ENCODE data around the gene IFNGR1.
"Not testable (repeated sequence)": the region's sequence is repeated elsewhere in the genome, so short reads cannot be mapped to it uniquely, and the experiment has no call there.

The IFNGR1 gene

GRCh38 chr6:137261361-137261760, 42.2 kb upstream of the IFNGR1 start:
- TF ChIP-seq CTCF (conservative IDR thresholded peaks at IDR 0.05; ENCODE audit: low read depth, low read length), result no peak
- no peak for DNase-seq (ENCODE audit: low read depth)
- H3K4me3 ChIP-seq (ENCODE audit: low read length), result no peak overlapping the region

- no peak for DNase-seq (ENCODE audit: low read depth)
- TF ChIP-seq CTCF (conservative IDR thresholded peaks at IDR 0.05; ENCODE audit: low read depth, low read length), result no peak
- H3K4me3 ChIP-seq (ENCODE audit: low read length), result no peak overlapping the region
Measured at GRCh38 chr6:137260217-137260616, 41.0 kb upstream of the IFNGR1 start.

- no peak for TF ChIP-seq CTCF (conservative IDR thresholded peaks at IDR 0.05; ENCODE audit: low read depth, low read length)
- no peak for DNase-seq (ENCODE audit: low read depth)
- H3K4me3 ChIP-seq (ENCODE audit: low read length), result no peak overlapping the region
Measured at GRCh38 chr6:137259349-137259748, 40.2 kb upstream of the IFNGR1 start.

GRCh38 chr6:137258170-137258569, 39.0 kb upstream of the IFNGR1 start:
- no peak for DNase-seq (ENCODE audit: low read depth)
- TF ChIP-seq CTCF (conservative IDR thresholded peaks at IDR 0.05; ENCODE audit: low read depth, low read length), result no peak
- no peak overlapping the region for H3K4me3 ChIP-seq (ENCODE audit: low read length)

- TF ChIP-seq CTCF (conservative IDR thresholded peaks at IDR 0.05; ENCODE audit: low read depth, low read length), result no peak
- DNase-seq (ENCODE audit: low read depth), result no peak
- H3K4me3 ChIP-seq (ENCODE audit: low read length), result no peak overlapping the region
Measured at GRCh38 chr6:137256350-137257103, 37.3 kb upstream of the IFNGR1 start.

- DNase-seq (ENCODE audit: low read depth), result no peak
- no peak overlapping the region for H3K4me3 ChIP-seq (ENCODE audit: low read length)
- no peak for TF ChIP-seq CTCF (conservative IDR thresholded peaks at IDR 0.05; ENCODE audit: low read depth, low read length)
Measured at GRCh38 chr6:137254966-137255365, 35.8 kb upstream of the IFNGR1 start.

GRCh38 chr6:137254430-137254829, 35.2 kb upstream of the IFNGR1 start:
- DNase-seq (ENCODE audit: low read depth); H3K4me3 ChIP-seq (ENCODE audit: low read length): not testable (repeated sequence)
